Measurements from ENCODE around the gene PPIF. TPM values are rescaled to one million over a fixed set of nuclear protein-coding genes. Genes with fewer than 3 reads are reported as not detected.

The PPIF gene
- total and polyA plus RNA-seq, 2 donors (not counting 3 experiments of a cell fraction or from before 2014, with no cell fraction given): 50.7 to 51.2 TPM

DNA sequence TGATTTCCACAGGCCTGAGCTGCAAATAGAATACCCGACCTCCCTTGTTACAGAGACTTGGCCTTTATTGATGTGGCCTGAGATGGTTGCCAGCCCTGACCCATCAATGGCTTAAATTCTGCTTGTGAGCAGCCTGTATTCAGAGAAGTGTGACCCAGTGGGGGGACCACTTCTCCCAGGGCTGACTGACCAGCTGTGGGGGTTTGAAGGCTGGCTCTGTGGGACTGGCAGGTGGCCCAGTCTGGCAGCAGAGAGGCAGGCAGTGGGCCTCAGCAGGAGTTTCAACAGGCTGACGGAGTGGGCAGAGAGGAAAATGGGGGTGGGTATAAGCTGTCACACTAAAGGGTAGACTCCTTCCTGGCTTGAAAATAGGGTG lies 12.2 kb upstream of the PPIF start:
- DNase-seq (ENCODE audit: low read depth, low spot score) (no peak), FAIRE-seq (no peak)
- CTCF ChIA-PET: interaction anchor here (1.0 to 1.5 kb wide), 3 partner anchors 11 to 744 kb away, joined by 3 to 10 read pairs (median 3); no protein-coding TSS in a partner anchor
- intact Hi-C loops (cut with micrococcal nuclease) (no loop called here), dilution Hi-C loops (cut with MboI; ENCODE audit: extremely low pct_ligation_motif_present, low sequenced_read_pairs) (no loop called here)
- no peaks in the 10 kb centered on the region for H3K27me3 ChIP-seq (ENCODE audit: control insufficient read depth in 2 of 2, insufficient read depth in 2 of 2, low read length in 2 of 2)
- no peak overlapping the region for H3K4me3 ChIP-seq (replicated peaks in 1 of 3; ENCODE audit: insufficient read depth in 1 of 3, low read depth in 1 of 3, low read length in 3 of 3)
- no peaks in the 10 kb centered on the region for H3K9me3 ChIP-seq (replicated peaks; ENCODE audit: control insufficient read depth, insufficient read depth, low read length)
- TF ChIP-seq, protein P1, sequence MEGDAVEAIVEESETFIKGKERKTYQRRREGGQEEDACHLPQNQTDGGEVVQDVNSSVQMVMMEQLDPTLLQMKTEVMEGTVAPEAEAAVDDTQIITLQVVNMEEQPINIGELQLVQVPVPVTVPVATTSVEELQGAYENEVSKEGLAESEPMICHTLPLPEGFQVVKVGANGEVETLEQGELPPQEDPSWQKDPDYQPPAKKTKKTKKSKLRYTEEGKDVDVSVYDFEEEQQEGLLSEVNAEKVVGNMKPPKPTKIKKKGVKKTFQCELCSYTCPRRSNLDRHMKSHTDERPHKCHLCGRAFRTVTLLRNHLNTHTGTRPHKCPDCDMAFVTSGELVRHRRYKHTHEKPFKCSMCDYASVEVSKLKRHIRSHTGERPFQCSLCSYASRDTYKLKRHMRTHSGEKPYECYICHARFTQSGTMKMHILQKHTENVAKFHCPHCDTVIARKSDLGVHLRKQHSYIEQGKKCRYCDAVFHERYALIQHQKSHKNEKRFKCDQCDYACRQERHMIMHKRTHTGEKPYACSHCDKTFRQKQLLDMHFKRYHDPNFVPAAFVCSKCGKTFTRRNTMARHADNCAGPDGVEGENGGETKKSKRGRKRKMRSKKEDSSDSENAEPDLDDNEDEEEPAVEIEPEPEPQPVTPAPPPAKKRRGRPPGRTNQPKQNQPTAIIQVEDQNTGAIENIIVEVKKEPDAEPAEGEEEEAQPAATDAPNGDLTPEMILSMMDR (IDR thresholded peaks at IDR 0.05; ENCODE audit: extremely low read depth in 1 of 2, insufficient read depth in 1 of 2, low read depth in 1 of 2, low read length in 2 of 2): no peak
- TF ChIP-seq POLR2A (IDR thresholded peaks at IDR 0.05; ENCODE audit: low read depth, low read length) (no peak), MYC (IDR thresholded peaks at IDR 0.05; ENCODE audit: low read depth, low read length) (no peak), EZH2 (IDR thresholded peaks at IDR 0.05; ENCODE audit: borderline replicate concordance, low read depth, low read length, severe bottlenecking) (no peak)
- no peaks in the 10 kb centered on the region for H4K20me1 ChIP-seq (replicated peaks; ENCODE audit: control insufficient read depth, extremely low read depth, insufficient read depth, low read length)
- H3K4me2 ChIP-seq (ENCODE audit: insufficient read depth, low read length): no peak overlapping the region
- no peak overlapping the region for H2AFZ ChIP-seq (ENCODE audit: low read depth, low read length)
- no peak overlapping the region for H3K9ac ChIP-seq (replicated peaks; ENCODE audit: extremely low read depth, insufficient read depth, low read length)
- no peaks in the 10 kb centered on the region for H3K9me1 ChIP-seq (replicated peaks; ENCODE audit: control insufficient read depth, extremely low read depth, insufficient read depth, low read length)
- H3K36me3 ChIP-seq (ENCODE audit: control insufficient read depth in 2 of 2, extremely low read depth in 1 of 2, insufficient read depth in 2 of 2, low read length in 2 of 2): no peaks in the 10 kb centered on the region
- POLR2A ChIA-PET: no interaction called here
- H3K79me2 ChIP-seq (ENCODE audit: control insufficient read depth, insufficient read depth, low read length): no peaks in the 10 kb centered on the region
- no peak overlapping the region for H3K27ac ChIP-seq (ENCODE audit: insufficient read depth, low read depth, low read length)
- BruUV-seq (replicated peaks): no TSS peak
- H3K4me1 ChIP-seq (ENCODE audit: control insufficient read depth, extremely low read depth, insufficient read depth, low read length): no peaks in the 10 kb centered on the region

DNA sequence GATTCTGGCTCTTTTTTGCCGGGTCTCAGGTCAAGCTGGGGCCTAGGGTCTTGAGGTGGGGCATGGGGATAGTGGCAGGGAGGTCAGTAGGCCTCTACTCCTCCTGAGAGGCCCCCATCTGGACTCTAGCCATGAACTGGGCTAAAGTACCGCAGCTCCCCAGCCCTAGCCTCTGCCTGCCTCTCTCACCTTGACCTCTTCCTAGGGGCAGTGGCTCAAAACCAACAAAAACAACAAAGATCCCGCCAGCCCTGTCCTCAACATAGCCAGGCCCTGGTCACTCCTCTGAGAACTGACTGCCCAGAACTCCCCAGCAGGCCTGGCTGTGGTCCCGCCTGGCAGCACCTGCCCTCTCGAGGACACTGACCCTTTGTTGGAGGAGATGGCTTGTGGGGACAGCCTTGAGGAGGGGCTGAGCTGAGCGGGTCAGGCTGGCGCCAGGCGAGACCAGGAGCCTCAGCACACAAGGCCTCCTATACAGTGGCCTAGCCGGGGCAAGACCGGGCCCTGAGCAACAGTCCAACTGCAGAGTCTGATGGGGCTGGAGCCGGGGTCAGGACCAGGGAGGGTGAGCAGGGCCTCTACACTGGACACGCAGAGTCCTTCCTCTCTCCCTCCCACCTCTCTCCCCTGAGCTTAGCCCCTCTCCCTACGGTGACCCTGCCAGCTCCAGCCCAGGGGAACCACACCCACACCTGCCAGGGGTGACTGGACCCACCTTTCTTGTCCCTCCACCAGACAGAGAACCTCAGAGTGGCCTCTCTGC lies 11.6 kb upstream of the PPIF start:
- Histone ChIP-seq H3K4me2 (ENCODE audit: insufficient read depth, low read length) (no peak overlapping the region), H3K27me3 (ENCODE audit: control insufficient read depth in 2 of 2, insufficient read depth in 2 of 2, low read length in 2 of 2) (no peaks in the 10 kb centered on the region), H3K4me1 (ENCODE audit: control insufficient read depth, extremely low read depth, insufficient read depth, low read length) (no peaks in the 10 kb centered on the region), H3K27ac (ENCODE audit: insufficient read depth, low read depth, low read length) (no peak overlapping the region), H3K79me2 (ENCODE audit: control insufficient read depth, insufficient read depth, low read length) (no peaks in the 10 kb centered on the region), H2AFZ (ENCODE audit: low read depth, low read length) (no peak overlapping the region), H4K20me1 (replicated peaks; ENCODE audit: control insufficient read depth, extremely low read depth, insufficient read depth, low read length) (no peaks in the 10 kb centered on the region), H3K9ac (replicated peaks; ENCODE audit: extremely low read depth, insufficient read depth, low read length) (no peak overlapping the region), H3K9me3 (replicated peaks; ENCODE audit: control insufficient read depth, insufficient read depth, low read length) (no peaks in the 10 kb centered on the region), H3K9me1 (replicated peaks; ENCODE audit: control insufficient read depth, extremely low read depth, insufficient read depth, low read length) (no peaks in the 10 kb centered on the region), H3K4me3 (replicated peaks in 1 of 3; ENCODE audit: insufficient read depth in 1 of 3, low read depth in 1 of 3, low read length in 3 of 3) (no peak overlapping the region), H3K36me3 (ENCODE audit: control insufficient read depth in 2 of 2, extremely low read depth in 1 of 2, insufficient read depth in 2 of 2, low read length in 2 of 2) (no peaks in the 10 kb centered on the region)
- no TSS peak for BruUV-seq (replicated peaks)
- TF ChIP-seq GATA2 (IDR thresholded peaks at IDR 0.05; ENCODE audit: insufficient read depth, insufficient read length, low read depth, low read length) (no peak), EZH2 (IDR thresholded peaks at IDR 0.05; ENCODE audit: borderline replicate concordance, low read depth, low read length, severe bottlenecking) (no peak), MYC (IDR thresholded peaks at IDR 0.05; ENCODE audit: low read depth, low read length) (no peak), FOS (IDR thresholded peaks at IDR 0.05; ENCODE audit: borderline replicate concordance, insufficient read depth, low read length) (no peak), JUN (IDR thresholded peaks at IDR 0.05; ENCODE audit: borderline replicate concordance, insufficient read depth, insufficient read length, low read depth) (no peak), POLR2AphosphoS5 (IDR thresholded peaks at IDR 0.05; ENCODE audit: insufficient read depth, low read depth, low read length) (no peak), POLR2A (IDR thresholded peaks at IDR 0.05; ENCODE audit: low read depth, low read length) (no peak)
- TF ChIP-seq, protein P2, sequence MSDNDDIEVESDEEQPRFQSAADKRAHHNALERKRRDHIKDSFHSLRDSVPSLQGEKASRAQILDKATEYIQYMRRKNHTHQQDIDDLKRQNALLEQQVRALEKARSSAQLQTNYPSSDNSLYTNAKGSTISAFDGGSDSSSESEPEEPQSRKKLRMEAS (IDR thresholded peaks at IDR 0.05; ENCODE audit: insufficient read depth, insufficient read length): no peak
- TF ChIP-seq, protein P1 (IDR thresholded peaks at IDR 0.05; ENCODE audit: extremely low read depth in 1 of 2, insufficient read depth in 1 of 2, low read depth in 1 of 2, low read length in 2 of 2): no peak
- ChIA-PET CTCF (interaction anchor here (1.1 kb wide), 1 partner anchor 20 kb away, joined by 3 read pairs; no protein-coding TSS in a partner anchor), POLR2A (no interaction called here)
- DNase-seq (ENCODE audit: low read depth, low spot score) (no peak), FAIRE-seq (no peak)
- intact Hi-C loops (cut with micrococcal nuclease): no loop called here
- dilution Hi-C loops (cut with MboI; ENCODE audit: extremely low pct_ligation_motif_present, low sequenced_read_pairs): no loop called here
